GM19328 (cell line): Measurements from ENCODE around the gene PRRG4.
"Not testable (repeated sequence)": the region's sequence is repeated elsewhere in the genome, so short reads cannot be mapped to it uniquely, and the experiment has no call there.

ENCODE experiments used
- ATAC-seq: cut with Tn5 transposase; IDR thresholded peaks from one replicate; pipeline ENCODE4 v1.9.1; 2021; ENCODE audit warnings: mild to moderate bottlenecking, moderate library complexity; ENCODE audit not compliant: unreplicated experiment

The PRRG4 gene

GRCh38 chr11:32884770-32885384 lies 55.1 kb downstream of the PRRG4 start:
- no peak for ATAC-seq

- ATAC-seq = no peak
Observed at GRCh38 chr11:32885556-32885955, 55.8 kb downstream of the PRRG4 start.

- no peak for ATAC-seq
Observed at GRCh38 chr11:32886180-32886579, 56.5 kb downstream of the PRRG4 start.

- ATAC-seq = not testable (repeated sequence)
Observed at GRCh38 chr11:32887707-32888383, 58.1 kb downstream of the PRRG4 start.

- not testable (repeated sequence) for ATAC-seq
Observed at GRCh38 chr11:32888384-32888710, 58.6 kb downstream of the PRRG4 start.

- no peak for ATAC-seq
Observed at GRCh38 chr11:32888805-32889204, 59.1 kb downstream of the PRRG4 start.

- ATAC-seq = no peak
Observed at GRCh38 chr11:32890843-32891656, 61.3 kb downstream of the PRRG4 start.

- ATAC-seq = no peak
Observed at GRCh38 chr11:32891657-32892354, 62.1 kb downstream of the PRRG4 start.

GRCh38 chr11:32892355-32893092 lies 62.8 kb downstream of the PRRG4 start, which contains the start of gene QSER1:
TSS of gene QSER1 (plus strand) at chr11:32892811. CDS start at chr11:32893126, 315 bp downstream.
- ATAC-seq = peak; percentile 66

- no peak for ATAC-seq
Observed at GRCh38 chr11:32893093-32893342, 63.3 kb downstream of the PRRG4 start.

- peak; percentile 41 for ATAC-seq
Observed at GRCh38 chr11:32893343-32894148, 63.8 kb downstream of the PRRG4 start.

- no peak for ATAC-seq
Observed at GRCh38 chr11:32894149-32894827, 64.6 kb downstream of the PRRG4 start.

GRCh38 chr11:32894921-32895320 lies 65.2 kb downstream of the PRRG4 start:
- ATAC-seq = no peak

- ATAC-seq = no peak
Observed at GRCh38 chr11:32895471-32895870, 65.7 kb downstream of the PRRG4 start.

GRCh38 chr11:32897103-32897502 lies 67.4 kb downstream of the PRRG4 start:
- no peak for ATAC-seq

GRCh38 chr11:32899438-32899837 lies 69.7 kb downstream of the PRRG4 start:
- no peak for ATAC-seq

- ATAC-seq = no peak
Observed at GRCh38 chr11:32902089-32902665, 72.5 kb downstream of the PRRG4 start.

- ATAC-seq = no peak
Observed at GRCh38 chr11:32905028-32905667, 75.4 kb downstream of the PRRG4 start.
